Subcutaneous adipose tissue (tissue), 4 donors: ENCODE measurements around the gene FAM50B. TPM values are rescaled to one million over a fixed set of nuclear protein-coding genes. Genes with fewer than 3 reads are reported as not detected.

ENCODE experiments used
- CTCF ChIP-seq: fragments of 450-650 bp; IDR thresholded peaks from one replicate; pipeline ENCODE4 v1.5.1; 2016; ENCODE audit warnings: low read depth, mild to moderate bottlenecking, control low read depth, antibody characterized with exemption, moderate library complexity
- total RNA-seq, 4 donors: library from RNA; depleted of rRNA; stranded (reverse); fragments of >200 nt; gene quantifications; one replicate each; pipeline ENCODE4 v1.1.0, GENCODE V29; 2016

The FAM50B gene
- total RNA-seq, 4 donors from 2014 or later = 4.7 to 18.3 (median 8.3) TPM

DNA sequence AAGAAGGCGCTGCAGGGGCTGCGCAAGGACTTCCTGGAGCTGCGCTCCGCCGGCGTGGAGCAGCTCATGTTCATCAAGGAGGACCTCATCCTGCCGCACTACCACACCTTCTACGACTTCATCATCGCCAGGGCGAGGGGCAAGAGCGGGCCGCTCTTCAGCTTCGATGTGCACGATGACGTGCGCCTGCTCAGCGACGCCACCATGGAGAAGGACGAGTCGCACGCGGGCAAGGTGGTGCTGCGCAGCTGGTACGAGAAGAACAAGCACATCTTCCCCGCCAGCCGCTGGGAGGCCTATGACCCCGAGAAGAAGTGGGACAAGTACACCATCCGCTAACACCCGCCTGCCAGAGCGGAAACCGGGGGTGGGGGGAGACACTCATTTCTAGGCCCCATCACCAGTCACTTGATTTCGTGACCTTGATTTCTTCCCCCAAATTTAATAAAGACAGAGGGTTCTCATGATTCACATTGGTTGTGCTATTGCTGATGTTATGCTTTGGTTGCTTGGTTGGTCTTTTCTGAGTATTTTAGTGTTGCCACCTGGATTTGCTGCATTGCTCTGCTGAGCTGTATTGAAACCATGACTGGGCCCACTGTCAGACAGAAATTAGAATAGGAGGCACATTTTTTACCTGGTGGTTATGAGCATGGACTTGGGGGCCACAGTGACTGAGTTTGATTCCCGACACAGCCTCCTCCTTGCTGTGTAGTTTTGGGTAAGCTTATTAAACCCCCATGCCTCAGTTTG, 1.5 kb downstream of the FAM50B start:
- no peak for TF ChIP-seq CTCF

DNA sequence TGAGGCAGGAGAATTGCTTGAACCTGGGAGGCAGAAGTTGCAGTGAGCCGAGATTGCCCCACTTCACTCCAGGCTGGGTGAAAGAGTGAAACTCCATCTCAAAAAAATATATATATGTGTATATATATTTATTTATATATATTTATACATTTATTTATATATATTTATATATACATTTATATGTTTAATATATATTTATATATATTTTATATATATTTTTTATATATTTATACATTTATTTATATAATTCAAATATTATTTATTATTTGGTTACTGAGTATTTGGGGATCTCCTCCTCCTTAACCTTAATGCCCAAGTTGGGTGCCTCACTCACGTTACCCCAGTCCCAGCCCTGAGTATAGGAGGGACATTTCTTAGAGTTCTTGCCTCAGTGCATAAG, 2.7 kb downstream of the FAM50B start:
- no peak for TF ChIP-seq CTCF

GRCh38 chr6:3852391-3852790, 3.2 kb downstream of the FAM50B start:
- TF ChIP-seq CTCF = no peak

- TF ChIP-seq CTCF = no peak
Measured at GRCh38 chr6:3855866-3856265, 6.7 kb downstream of the FAM50B start.

DNA sequence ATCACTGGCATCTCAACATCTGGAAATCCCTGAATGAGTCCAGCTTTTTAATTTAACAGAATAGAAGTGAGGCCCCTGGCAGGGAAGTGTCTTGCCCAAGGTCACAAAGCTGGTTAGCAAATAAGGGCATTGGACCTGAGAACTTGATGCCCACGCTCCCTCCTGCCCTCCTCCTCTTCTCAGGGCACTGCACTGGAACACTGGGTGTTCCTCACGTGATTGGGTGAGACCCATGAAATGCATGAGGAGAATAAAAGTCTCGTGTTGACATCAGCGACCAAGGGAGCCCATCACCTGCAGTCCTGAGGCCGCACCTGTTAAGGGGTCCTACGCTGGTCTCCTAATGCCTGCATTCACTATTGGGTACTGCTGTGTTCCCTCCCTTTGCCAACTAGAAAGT, 7.4 kb downstream of the FAM50B start:
- TF ChIP-seq CTCF = no peak

DNA sequence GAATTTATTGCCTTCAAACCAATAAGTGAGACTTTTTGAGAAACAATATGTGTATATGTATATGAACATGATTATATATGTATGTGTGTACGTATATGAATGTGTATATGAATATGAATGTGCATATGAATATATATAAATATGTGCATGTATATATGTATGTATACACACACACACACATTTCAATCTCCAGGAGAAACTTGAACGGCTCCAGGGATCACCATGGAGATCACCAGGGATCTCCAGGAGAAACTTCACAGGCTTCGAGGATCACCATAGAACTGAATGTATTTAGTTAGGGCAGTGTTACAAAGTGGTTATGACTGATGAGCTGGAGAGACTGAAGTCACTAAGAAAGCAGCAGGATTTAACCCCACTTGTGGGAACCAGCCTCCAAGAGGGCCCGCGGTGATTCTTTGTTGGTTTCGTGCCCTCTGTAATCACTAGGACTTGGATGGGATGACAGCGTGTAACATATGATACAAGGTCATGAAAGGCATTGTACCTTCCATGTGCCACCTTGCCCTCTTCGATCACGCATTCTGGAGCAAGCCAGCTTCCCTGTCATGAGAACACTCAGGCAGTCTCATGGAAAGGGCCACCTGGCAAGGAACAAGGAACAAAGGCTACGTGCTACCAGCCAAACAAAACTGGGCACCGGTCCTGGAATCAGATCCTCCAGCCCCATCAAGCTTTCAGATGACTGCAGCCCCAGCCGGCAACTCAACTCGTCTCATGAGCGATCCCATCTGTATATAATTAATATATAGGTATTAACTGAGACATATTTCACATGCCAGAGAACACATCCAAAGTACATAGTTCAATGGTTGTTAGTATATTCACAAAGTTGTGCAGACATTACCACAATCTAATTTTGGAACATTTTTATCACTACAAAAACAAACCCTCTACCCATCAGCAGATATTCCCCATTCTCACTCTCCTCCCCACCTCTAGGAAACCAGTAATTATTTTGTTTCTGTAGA, 8.6 kb downstream of the FAM50B start:
- TF ChIP-seq CTCF = no peak

DNA sequence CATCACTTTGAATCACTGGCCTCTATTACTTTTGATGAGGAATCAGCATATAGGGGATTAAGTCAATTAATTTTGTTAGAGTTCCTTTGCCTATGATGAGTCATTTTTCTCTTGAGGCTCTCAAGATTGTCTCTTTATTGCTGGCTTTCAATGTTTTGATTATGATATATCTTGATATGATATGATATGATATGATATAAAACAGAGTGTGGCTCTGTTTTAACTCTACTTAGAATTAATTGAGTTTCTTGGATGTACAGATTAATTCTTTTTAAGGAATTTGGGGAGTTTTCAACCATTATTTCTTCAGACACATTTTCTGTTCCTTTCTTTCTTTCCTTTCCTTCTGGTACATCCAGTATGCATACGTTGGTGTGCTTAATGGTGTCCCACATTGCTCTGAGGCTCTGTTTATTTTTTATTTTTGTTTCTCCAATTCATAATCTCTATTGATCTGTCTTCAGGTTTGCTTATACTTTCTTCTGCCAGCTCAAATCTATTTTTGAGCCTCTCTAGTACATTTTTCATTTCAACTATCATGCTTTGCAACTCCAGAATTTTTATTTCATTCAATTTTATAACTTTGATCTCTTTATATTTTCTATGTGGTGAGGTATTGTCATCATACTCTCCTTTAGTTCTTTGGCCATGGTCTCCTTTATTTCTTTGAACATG, 10.8 kb downstream of the FAM50B start:
- no peak for TF ChIP-seq CTCF
